ENCODE results near the gene PVR.
"Not testable (repeated sequence)": the region's sequence is repeated elsewhere in the genome, so short reads cannot be mapped to it uniquely, and the experiment has no call there.

PVR gene

DNA sequence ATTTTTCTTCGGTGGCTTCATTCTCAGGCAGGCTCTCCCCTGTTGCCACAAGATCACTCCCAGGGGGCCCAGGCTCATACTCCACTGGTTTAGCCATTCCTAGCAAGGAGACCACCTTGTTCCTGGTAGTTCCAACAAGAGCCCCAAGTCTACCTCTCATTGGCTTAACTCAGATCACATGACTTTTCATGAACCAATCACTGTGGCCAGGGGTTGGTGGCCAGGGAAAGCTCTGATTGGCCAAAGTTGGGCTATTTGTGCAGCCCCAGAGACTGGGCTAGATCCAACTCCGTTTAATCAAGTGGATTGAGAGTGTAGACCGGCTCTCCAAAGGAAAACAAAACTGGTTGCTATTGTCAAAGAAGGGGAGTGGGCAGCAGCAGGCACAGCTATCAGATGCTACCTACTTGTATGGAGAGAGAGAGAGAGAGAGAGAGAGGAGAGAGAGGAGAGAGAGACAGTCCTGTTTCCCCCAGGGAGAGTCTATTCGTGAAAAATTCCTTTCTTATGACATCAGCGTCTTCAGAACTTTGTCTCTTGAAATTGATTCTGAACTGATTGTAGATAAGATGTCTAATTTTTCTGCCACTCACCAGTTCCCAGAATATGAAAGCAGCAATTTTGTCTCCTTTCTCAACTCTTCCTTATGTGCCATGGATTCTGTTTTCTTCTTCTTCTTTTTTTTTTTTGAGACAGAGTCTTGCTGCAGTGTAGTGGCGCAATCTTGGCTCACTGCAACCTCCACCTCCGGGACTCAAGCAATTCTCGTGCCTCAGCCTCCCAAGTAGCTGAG lies 33.5 kb downstream of the PVR start:
- no peak for DNase-seq

DNA sequence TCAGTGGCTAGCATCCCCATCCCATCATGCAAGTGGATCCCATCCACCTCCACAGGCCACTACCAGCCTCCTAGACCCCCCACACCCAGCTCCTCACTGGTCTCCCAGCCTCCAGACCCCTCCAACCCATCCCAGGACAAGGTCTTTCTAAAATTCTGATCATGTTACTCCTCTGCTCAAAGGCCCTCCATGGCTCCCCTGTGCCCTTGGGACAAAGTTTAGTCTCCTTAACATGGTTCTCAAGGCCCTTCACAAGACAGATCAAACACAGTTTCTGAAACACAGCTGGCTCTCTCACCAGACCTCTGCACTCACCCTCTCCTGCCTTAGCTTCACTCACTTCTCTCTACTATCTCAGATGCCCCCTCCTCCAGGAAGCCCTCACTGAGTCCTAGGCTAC lies 36.8 kb downstream of the PVR start:
- no peak for DNase-seq

DNA sequence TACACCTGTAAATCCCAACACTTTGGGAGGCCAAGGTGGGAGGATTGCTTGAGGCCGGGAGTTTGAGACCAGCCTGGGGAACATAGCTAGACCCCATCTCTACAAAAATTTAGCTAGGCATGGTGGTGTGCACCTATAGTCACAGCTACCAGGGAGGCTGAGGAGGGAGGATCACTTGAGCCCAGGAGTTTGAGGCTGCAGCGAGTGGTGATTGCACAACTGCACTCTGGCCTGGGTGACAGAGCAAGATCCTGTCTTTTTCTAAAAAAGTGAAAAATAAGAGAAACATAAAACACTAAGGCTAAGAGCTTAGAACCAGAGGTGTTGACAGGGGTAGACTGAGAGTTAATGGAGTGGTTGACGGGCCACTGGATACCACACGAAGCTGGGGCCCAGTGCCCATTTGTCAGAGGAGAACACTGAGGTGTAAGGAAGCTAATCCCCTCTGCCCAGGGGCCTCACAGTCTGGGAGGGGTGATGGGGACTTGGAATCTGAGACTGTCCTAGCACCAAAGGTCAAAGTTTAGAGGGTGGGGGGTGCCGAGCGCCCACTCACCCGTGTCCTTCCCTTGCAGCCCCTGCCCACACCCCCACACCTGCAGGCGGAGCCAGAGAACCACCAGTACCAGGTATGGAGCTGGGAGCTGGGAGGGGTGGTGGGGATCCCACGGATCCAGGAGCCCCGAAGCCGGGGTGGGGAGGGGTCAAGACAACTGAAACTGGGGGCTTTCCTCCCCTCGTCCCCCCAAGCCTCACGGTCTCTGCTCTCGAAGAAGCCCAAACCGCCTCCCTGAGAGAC lies 38.5 kb downstream of the PVR start:
- DNase-seq: no peak

DNA sequence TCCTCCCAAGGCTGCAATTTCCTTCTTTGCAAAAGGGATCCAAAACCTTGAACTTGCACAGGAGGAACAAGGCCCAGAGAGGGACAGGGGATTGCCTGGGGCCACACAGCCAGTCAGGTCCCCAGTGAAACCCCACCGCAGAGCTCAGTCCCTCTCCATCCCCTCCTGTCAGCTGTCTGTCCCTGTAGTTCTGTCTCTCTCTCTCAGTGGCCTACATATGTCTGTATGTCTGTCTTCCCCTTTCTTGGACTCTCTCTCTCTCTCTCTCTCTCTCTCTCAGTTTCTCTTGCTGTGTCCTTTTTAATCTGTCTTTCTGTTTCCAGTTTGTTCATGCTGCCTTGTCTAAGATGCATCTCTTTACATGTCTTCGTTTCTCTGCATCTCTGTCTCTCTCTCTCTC lies 39.1 kb downstream of the PVR start:
- no peak for DNase-seq

DNA sequence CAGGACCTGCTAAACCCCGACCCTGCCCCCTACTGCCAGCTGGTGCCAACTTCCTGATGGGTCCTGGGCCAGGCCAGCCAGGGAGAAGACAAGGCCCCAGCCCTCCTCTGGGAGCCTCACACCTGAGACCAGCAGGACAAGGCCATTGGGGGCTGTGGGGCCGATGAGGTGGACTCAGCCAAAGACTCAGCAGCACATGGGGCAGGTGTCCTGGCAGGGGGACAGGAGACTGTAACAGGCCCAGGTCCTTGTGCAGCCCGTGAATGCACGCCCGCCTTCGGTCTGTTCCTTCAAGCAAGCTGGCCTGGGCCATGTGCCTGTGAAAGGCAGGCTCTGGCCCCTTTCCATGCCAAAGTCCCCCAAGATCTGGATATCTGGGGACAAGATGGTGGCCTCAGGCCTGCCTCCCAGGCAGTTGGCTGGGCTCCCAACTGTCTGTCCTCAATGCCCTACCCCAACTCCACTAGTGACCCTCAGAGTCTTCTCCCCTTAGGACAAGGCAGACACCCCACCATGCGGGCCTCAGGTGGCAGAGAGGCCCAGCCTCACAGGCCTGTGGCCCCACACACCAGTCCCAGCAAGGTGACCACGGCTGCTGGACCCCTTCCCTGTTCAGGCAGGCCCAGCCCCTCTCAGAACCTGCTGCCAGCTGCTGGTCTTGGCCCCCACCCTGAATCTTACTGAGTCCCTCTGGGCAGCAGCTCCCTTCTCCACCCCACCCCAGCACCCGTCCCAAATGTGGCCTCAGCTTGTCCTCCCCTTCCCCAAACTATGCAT lies 39.9 kb downstream of the PVR start:
- DNase-seq: no peak

DNA sequence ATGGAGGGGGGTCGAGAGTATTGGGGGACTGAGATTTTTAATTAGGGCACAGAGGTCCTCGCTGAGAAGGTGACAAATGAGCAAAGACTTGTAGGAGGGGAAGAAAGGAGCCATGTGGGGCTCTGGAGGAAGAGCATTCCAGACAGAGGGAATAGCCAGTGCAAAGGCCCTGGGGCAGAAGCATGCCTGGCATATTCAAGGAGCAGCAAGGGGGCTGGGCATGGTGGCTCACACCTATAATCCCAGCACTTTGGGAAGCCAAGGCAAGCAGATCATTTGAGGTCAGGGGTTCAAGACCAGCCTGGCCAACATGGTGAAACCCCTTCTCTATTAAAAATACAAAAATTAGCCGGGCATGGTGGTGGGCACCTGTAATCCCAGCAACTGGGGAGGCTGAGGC lies 40.7 kb downstream of the PVR start:
- DNase-seq: not testable (repeated sequence)

DNA sequence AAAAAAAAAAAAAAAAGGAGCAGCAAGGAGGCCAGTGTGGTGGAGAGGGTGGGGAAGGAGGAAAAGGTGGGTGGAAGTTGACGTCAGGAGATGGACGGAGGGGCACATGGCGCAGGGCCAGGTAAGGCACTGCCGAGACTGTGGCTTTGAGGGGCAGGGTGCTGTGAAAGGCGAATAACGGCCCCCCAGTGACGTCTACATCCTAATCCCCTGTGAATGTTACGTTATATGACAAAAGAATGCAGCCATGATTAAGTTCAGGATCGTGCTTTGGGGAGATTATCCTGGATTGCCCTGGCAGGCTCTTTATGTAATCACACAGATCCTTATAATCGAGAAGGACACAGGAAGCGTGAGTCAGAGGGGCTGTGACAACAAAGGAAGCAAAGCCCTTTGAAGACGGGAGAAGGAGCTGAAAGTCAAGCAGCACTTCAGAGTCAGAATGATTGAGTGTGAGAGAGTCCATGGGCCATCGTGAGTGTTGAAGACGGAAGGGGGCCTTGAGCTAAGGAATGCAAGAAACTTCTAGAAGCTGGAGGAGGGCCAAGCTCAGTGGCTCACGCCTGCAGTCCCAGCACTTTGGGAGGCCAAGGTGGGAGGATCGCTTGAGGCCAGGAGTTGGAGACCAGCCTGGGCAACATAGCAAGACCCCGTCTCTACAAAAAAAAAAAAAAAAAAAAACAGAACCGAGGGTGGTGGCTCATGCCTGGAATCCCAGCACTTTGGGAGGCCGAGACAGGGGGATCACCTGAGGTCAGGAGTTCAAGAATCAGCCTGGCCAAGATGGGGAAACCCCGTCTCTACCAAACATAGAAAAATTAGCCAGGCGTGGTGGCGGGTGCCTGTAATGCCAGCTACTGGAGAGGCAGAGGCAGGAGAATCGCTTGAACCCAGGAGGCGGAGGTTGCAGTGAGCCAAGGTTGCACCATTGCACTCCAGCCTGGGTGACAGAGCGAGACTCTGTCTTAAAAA lies 41.5 kb downstream of the PVR start:
- peak; percentile 14 for DNase-seq

DNA sequence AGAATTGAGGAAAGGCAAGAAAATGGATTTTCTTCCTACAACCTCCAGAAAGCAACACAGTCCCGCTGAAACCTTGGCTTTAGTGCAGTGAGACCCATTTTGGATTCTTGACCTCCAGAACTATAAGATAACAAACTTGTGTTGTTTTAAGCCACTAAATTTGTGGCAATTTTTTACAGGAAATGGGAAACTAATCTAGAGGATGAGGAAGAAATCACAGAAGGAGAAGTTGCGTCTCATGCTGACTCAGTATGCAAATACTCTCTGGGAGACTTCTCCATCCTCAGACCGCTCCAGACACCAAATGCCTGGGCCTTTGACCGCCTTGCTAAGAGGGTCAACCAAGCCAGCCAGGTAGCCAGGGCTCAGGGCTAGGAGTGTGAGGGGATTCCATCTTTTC lies 42.2 kb downstream of the PVR start:
- DNase-seq: no peak

DNA sequence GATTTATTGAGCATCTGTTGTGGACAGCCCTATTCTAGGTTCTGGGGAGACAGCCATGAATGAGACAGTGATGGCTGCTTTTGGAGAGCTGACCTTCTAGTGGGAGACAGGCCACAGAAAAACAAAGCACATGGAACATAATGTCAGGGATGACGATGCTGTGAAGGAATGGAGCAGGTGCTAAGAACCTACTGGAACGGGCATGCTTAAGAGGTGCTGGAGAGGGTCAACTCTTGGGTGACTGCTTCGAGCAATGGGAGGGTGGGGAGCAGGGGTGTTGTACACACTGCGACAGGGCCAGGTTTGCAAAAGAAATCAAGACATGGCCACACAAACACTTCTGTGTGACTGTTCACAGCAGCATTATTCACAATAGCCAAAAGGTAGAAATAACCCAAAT lies 43.2 kb downstream of the PVR start:
- DNase-seq: no peak

DNA sequence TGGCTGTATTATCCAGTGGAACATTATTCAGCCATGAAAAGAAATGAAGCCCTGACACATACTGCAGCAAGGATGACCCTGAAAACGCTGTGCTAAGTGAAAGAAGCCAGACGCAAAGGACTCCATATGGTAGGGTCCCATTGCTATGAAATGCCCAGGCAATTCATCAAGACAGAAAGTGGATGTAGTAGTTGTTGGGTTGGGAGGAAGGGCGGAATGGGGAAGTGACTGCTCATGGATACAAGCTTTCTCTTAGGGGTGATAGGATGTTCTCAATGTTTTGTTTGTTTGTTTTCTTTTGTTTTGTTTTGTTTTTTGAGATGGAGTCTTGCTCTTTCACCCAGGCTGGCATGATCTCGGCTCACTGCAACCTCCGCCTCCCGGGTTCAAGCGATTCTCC lies 44.2 kb downstream of the PVR start:
- no peak for DNase-seq

DNA sequence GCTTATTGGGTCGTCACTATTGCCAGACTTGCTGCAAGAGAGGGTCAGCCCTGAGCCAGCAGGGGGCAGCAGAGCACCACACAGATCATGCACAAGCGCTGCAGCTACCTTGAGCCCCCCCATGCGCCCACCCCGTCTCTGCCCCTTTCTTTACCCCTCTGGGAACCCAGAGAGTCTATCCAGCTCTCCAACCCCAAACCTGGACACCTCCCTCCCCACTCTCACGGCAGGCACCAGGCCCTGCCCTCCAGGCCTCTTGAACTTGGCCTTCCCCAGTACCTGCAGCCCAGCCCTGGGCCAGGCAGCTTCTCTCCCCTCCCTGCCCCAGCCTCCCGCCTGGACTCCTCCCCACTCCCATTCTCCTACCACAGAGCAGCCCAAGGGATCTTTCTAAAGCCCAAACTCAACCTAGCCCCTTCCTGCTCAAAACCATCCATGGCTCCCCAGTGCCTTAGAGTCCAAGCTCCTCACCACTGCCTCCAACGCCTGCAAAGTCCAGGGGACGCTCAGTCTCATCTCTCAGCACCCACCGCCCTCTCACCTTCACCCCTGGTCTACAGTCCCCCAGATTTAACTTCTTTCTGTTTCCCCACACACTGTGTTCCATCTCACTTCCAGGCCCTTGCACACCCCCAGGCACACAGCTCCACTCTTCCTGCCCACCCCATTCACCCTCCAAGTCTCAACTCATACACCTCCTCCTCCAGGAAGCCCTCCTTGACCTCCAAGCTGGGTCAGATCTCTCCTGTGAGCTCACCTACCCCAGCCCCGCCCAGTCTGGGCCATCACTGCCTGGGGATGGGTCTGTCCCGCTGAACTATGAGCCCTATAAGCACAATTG lies 45.8 kb downstream of the PVR start:
- DNase-seq: peak; percentile 73

DNA sequence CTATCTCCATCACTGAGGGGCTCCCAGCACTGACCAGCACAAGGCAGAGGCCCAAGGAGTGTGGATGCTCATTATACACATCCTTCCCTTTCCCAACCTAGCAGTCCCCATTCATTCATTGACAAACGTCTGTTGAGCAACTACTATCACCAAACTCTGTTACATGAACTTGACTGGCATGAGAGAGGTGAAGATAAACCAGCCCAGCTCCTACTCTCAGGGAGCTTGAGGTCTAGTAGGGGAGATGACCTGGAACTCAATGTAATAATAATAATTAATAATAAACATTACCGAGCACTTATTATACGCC lies 46.4 kb downstream of the PVR start:
- DNase-seq: no peak

DNA sequence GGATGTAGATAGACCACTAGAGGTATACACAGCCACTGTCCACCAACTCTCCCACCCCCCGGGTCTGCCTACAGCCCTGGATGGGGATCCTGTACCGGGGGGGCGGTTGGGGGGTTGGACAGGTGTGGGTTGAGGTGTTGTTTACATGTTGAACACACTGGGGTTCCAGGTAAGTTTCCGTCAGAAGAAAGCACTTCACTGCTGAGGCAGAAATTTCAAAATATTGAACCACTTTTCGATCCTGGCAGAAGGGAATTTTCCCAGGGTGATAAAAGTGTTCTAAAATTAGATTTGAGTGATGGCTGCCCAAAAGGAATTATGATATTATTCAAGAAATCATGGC lies 48.6 kb downstream of the PVR start:
- DNase-seq: no peak

DNA sequence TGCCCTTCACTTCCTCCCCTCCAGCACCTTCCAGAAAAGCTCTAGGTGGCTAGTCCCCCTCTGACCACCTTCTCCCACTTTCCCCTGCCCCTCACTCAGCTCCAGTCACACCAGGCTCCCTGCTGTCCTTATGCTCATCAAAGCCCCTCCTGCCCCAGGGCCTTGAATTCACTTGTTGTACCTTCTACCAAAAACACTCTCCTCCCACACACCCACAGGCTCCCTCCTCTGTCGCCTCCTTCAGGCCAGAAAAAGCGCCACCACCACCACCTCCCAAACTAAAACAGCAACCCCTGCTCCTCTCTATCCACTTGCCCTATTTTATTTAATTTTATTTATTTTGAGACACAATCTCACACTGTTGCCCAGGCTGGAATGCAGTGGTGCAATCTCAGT lies 50.5 kb downstream of the PVR start:
- DNase-seq: peak; percentile 52

DNA sequence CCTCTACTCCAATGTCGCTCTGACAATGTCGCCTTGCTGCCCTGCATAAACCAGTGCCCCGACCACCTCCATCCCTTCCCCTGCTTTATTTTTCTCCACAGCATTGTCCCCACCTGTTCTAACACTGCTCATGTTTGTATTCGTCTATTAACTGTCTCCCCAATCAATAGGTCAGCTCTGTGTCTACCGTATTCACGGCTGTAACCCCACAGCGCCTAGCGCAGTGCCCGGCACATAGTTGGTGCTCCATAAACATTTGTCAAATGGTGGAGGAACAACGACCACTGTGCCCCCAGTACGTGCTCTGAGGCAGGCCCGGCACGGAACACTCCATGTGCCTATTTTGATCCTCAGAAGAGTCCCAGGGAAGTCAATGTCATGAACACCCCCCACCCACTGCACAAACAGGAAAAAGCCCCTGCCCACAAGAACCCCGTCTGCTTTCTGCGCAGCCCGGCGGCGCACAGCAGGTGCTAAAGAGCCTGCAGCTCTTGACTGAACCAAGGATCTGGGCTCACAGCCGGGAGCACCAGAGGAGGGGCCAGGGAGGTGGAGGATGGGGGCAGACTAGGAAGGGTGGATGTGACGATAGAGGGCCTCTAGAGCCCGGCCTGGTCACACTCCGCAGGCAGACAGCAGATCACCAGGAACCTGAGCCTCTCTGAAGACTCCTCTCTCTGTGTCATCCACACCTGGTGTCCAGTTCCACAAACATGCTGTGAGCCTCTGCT lies 53.4 kb downstream of the PVR start:
- DNase-seq: no peak

DNA sequence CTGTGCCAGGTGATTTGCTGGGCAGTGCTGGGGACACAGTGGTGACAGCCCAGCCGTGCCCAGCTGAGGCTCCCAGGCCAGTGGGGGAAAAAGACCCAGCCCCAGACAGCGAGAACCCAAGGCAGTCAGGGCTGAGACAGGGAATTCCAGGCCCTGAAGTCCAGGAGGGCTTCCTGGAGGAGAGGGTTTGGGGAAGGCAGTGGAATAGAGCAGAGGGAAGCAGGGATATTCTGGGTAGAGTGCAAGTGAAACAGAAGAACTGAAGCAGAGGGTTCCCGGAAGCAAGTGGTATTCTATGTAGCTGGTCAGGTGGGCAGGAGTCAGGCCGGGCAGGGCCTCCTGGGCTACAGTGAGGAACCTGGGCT lies 53.9 kb downstream of the PVR start:
- DNase-seq: no peak

DNA sequence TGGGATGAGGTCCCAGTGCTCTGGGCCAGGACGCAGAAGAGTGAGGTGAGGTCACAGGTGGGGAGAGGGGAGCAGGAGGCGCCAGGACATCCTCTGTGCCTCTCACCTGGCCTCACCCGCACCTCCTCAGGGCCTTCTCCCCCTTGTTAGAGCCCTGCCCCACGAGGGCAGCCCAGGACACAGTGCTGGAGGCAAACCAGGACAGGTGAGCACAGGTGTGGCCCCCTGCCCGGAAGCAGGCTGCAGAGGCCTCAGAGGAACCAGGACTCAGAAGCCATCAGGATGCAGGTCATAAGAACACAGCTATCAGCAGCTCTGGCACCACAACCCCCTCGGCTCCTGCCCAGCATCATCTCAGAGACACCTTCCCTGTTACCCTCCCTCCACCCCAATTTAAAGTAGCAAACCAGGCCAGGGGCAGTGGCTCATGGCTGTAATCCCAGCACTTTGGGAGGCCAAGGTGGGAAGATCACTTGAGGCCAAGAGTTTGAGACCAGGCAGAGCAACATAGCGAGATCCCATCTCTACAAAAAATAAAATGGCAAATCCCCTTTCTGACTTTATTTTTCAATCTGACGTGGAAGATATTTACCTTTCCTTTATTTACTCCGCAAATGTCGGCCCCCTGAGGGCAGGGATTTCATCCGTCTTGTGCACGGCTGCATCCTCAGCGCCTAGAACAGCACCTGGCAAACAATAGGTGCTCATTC lies 54.9 kb downstream of the PVR start, which contains the start of gene CEACAM16:
CEACAM16 (plus strand) TSS at position 660 of the 710 bp plus-strand sequence. CDS start 2,306 bp downstream, outside the sequence.
- DNase-seq: no peak

DNA sequence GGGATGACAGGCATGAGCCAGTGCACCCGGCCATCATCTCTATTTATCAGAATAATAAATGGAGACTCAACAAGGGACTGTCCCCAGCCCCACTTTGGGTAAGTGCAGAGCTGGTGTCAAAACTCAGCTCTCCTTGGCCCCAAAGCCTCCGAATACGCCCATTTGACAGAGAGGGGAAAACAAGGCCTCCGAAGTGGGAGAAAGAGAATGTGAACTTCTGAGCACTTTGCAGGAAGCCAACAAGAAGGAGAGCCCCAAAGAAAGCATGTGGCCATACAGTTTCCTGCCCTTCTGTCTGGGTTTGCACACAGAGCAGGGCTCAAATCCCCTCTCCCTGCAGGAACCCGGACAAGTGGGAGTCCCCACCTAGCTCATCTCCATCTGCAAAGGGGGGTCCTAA lies 56.8 kb downstream of the PVR start:
- no peak for DNase-seq

DNA sequence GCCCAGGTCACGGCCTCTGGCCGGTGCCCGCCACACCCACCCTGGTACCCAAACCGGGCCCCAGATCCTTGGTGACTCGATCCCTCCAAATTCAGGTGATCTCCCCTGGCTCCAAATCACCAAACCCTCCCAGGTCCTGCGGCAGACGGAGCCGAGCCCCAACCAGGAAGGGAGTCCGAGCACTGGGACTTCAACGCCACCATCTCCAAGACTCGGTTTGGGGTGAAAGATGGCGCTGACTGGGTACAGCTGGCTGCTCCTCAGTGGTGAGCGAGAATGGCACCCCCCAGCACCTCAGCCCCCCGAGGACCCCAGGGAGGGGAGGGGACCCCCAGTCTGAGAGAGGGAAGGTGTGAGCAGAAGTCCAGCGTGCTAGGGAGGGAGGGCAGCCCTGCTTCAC lies 57.5 kb downstream of the PVR start:
- no peak for DNase-seq

DNA sequence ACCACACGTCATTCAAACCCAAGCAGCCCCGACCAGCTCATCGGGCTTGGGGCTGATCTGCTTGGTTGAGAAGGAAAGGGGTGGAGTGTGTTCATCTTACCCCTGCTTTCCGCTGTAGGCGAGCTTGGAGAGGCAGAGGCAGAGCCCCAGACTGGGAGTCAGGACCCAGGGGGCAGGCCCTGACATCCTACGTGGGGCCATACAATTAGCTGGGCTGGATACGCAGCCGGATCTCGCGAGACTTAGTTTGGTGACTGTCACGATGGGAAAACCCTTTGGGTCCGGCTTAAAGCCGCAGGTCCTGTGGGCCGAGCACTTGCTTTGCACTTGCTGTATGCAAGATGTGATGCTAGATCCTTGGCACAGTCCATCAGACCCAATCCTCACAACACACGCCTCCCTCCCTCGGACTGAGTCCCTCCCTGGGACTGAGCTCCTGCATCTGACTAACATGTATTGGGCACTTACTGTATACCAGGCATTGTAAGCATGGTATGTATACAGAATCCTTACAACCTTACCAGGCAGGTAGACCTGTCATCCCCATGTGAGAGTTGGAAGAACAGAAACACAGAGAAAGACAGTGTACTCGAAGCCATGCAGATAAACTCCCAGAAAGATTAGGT lies 59.0 kb downstream of the PVR start:
- no peak for DNase-seq

Data from stimulated activated CD4-positive, alpha-beta T cell treated with anti-CD3 and anti-CD28 coated beads, Interleukin-1b, Interleukin-23, amount 100 ng/mL, for 48 hours (primary cell).